Body of pancreas (tissue), 4 donors: ENCODE measurements around the gene CDCA4. TPM values are rescaled to one million over a fixed set of nuclear protein-coding genes. Genes with fewer than 3 reads are reported as not detected.
A peak's percentile ranks its signal among the peaks of the same experiment; 100 is the strongest.

Experiments
- ATAC-seq: fragments of 150-250 bp; one replicate; pipeline ENCODE4 v1.9.1; 2016
- DNase-seq, 4 donors: peaks; one replicate each; pipeline ENCODE4 v3.0.0-alpha.2; 2019
- H3K27ac ChIP-seq, 4 donors: fragments of 200-600 bp; sonication (generic); 1 replicate in 3 of 4; 2 replicates in 1 of 4; pipeline versions ENCODE4 v1.5.1 to v1.6.1; 2016 to 2019; ENCODE audit warnings: mild to moderate bottlenecking in 1 of 4, mixed read lengths in 1 of 4, moderate library complexity in 1 of 4
- H3K27me3 ChIP-seq, 2 donors: fragments of 200-600 bp; sonication (generic); one replicate each; pipeline ENCODE4 v1.6.0; 2016; ENCODE audit warnings: mild to moderate bottlenecking in 1 of 2
- H3K36me3 ChIP-seq, 2 donors: fragments of 200-600 bp; sonication (generic); replicated peaks in 1 of 2; 2 replicates each; pipeline ENCODE4 v1.5.1; 2016; ENCODE audit warnings: low read depth in 2 of 2; ENCODE audit not compliant: insufficient read depth in 1 of 2
- H3K4me1 ChIP-seq: fragments of 200-600 bp; sonication (generic); one replicate; pipeline ENCODE4 v1.6.0; 2016
- H3K4me3 ChIP-seq, 2 donors: fragments of 200-600 bp; sonication (generic); 1 replicate in 1 of 2; 2 replicates in 1 of 2; pipeline ENCODE4 v1.5.1; 2016 to 2019
- H3K9me3 ChIP-seq, 3 donors: fragments of 200-600 bp; sonication (generic); 1 replicate in 2 of 3; 2 replicates in 1 of 3; pipeline ENCODE4 v1.5.1; 2016
- POLR2A ChIP-seq, 3 donors: fragments of 450-650 bp; IDR thresholded peaks; one replicate each; pipeline ENCODE4 v1.6.1; 2016; ENCODE audit warnings: antibody characterized with exemption in 3 of 3, mild to moderate bottlenecking in 2 of 3
- WGBS, 2 donors: methylation state at CpG; one replicate each; pipeline ENCODE4 v1.1.5; 2017; 5-methylcytosine and 5-hydroxymethylcytosine counted together
- intact Hi-C: fragments of 100-400 bp; cut with DNase I; formaldehyde crosslinking; loops from one replicate; pipeline ENCODE4 v1.15.1; 2023
- total RNA-seq, 2 donors: library from RNA; depleted of rRNA; stranded (reverse); fragments of >200 nt; gene quantifications; one replicate each; pipeline ENCODE4 v1.1.0, GENCODE V29; 2016
- TF ChIP-seq, protein P1 (sequence below), 7 experiments: fragments of 450-650 bp in 4 of 7; fragments of 200-600 bp in 3 of 7; sonication (generic) in 3 of 7; IDR thresholded peaks; one replicate each; pipeline ENCODE4 v1.5.1; 2016 to 2019; ENCODE audit warnings: antibody characterized with exemption in 7 of 7

Gene CDCA4
- total RNA-seq, 2 donors from 2014 or later = 2.6 to 4.7 TPM

DNA sequence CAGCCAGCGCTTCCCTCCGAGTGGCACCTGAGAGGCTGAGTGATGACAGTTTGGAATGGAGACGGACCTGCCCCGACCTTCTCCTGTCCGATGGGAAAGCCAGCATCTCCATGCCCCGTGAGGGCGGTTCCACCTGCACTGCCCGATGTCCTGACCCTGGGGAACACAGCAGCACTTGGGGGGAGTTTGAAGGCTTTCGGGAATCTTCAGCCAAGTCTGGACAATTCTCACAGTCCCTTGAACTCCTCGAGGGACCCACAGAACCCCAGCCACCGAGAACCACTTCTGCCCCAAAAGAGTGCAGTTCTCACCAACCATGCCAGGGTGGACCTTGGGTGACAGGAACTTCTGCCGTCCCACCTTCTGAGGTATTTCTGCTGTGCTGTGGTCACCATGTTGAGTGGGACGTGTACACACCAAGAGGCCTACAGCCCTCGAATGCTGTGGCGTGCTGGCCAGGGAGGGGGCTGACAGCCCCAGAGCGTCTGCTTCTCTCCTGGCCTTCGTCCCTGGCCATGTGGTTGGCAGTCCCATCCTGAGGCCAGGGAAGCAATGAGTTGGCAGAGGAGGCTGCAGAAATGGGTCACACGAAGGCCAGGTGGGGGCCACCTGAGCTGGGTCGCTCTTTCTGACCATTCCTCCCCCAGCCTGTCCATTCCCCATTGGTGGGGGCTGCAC lies 34.3 kb downstream of the CDCA4 start:
- WGBS, 2 donors = 50% methylated on average over 2 to 19 of the region's 19 CpGs
- intact Hi-C loops = no loop called here
- H3K4me1 ChIP-seq = peaks cover 14% of the 10 kb centered on the region
- peak overlapping the region in 2 of 4 donors; percentile 59 to 76 for H3K27ac ChIP-seq
- no peaks in the 10 kb centered on the region for H3K27me3 ChIP-seq
- no peak for ATAC-seq
- TF ChIP-seq, protein P1, sequence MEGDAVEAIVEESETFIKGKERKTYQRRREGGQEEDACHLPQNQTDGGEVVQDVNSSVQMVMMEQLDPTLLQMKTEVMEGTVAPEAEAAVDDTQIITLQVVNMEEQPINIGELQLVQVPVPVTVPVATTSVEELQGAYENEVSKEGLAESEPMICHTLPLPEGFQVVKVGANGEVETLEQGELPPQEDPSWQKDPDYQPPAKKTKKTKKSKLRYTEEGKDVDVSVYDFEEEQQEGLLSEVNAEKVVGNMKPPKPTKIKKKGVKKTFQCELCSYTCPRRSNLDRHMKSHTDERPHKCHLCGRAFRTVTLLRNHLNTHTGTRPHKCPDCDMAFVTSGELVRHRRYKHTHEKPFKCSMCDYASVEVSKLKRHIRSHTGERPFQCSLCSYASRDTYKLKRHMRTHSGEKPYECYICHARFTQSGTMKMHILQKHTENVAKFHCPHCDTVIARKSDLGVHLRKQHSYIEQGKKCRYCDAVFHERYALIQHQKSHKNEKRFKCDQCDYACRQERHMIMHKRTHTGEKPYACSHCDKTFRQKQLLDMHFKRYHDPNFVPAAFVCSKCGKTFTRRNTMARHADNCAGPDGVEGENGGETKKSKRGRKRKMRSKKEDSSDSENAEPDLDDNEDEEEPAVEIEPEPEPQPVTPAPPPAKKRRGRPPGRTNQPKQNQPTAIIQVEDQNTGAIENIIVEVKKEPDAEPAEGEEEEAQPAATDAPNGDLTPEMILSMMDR (IDR thresholded peaks at IDR 0.05) = no peak
- TF ChIP-seq POLR2A (IDR thresholded peaks at IDR 0.05) = no peak
- no peak for DNase-seq
- H3K4me3 ChIP-seq = peak overlapping the region; percentile 73 to 95
- H3K9me3 ChIP-seq = no peaks in the 10 kb centered on the region
- no peaks in the 10 kb centered on the region for H3K36me3 ChIP-seq

DNA sequence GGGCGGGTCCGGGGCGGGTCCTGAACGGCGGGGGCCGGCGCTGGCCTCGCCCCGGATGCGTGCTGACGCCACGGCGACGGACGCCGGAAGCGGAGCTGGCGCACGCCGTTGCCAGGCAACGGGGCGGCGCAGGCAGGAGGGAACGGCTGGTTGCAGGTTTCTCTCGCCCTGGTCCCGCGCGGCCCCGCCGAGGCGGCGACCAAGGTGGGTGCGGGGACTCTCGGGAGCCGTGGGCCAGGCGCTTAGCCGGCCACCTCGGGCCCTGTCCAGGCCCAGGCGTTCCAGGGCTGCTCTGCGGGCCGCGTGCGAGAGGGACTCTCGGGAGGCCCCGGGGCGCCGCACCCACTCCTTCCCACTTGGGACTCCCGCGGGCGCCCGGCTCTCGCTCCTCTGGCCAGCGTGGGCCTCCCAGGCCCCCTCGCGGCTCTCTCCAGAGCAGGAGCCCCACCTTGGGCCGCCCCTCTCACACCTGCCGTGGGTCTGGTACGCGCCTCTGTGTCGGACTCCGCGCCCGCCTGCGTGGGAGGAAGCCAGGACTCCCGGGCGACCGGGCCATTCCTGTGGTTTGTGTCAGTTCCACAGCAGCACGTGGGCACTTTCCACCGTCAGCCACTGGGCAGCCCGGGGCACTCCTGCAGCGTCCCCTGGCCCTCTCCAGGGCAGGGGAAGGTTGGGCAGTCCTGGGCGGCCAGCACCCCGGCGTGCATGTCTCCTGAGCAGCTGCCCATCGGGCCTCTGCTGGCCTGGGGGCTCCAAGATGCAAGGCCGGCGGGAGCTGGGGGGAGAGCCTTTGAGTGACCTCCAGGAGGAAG lies 35.0 kb downstream of the CDCA4 start, which contains the start of gene CLBA1:
CLBA1 (plus strand) TSS at position 114 of the 812 bp plus-strand sequence; CDS start at position 758, 644 bp downstream.
- ATAC-seq (peak; percentile 93), DNase-seq (peak; percentile 89 to 92 (median 90))
- H3K36me3 ChIP-seq = no peaks in the 10 kb centered on the region
- WGBS, 2 donors = 1% methylated on average over 59 of the region's 77 CpGs; no CpG with 5 or more reads in 1 of the 2 donors
- H3K4me3 ChIP-seq = peak within 1 kb of the TSS; percentile 73 to 95
- peak within 1 kb of the TSS; percentile 59 to 82 (median 68) for H3K27ac ChIP-seq
- H3K9me3 ChIP-seq = no peaks in the 10 kb centered on the region
- TF ChIP-seq, protein P1 (IDR thresholded peaks at IDR 0.05) = no peak
- TF ChIP-seq POLR2A (IDR thresholded peaks at IDR 0.05) = peak; percentile 17 to 63 (median 56)
- intact Hi-C loops = no loop called here
- H3K4me1 ChIP-seq = peaks cover 14% of the 10 kb centered on the region
- H3K27me3 ChIP-seq = no peaks in the 10 kb centered on the region

DNA sequence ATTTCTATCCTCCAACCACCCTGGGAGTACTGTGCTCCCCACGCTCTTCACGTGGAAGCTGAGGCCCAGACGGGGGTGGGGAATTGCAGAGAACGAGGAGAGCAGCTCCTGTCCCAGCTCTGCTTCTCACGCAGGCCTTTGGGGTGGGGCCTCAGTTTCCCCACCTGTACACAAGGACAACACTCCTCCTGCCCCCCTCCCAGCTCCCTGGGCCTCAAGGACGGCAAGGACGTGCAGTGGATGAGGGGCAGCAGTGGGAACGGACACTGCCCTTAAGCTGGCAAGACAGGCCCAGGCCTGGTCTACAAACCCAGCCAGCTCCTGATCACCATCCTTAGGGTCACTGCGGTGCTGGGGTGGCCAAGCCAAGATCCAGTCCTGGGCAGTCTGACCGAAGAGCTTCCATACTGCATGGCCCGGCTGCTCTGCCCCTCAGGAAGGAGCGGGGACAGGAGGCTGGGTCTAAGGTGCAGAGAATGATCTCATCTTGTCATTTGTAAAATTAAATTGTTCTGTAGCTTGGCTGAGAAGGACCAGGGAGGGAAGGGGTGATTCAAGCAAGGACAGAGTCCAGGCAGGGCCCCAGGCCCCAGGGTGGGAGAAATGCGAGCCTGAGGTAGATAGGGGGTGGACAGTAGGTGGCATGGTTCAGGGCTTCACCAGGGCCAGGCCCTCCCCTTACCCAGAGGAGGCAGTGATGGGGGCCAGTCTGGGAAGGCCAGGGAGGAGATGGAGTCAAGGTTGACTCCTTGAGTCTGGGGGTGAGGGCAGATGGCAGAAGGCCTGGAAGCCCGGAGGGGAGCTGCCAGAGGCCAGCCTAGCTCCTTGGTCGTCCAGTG lies 36.6 kb downstream of the CDCA4 start:
- DNase-seq (no peak), ATAC-seq (no peak)
- Histone ChIP-seq H3K4me1 (peaks cover 30% of the 10 kb centered on the region), H3K27ac (no peak overlapping the region), H3K4me3 (no peak overlapping the region), H3K9me3 (no peaks in the 10 kb centered on the region), H3K36me3 (no peaks in the 10 kb centered on the region), H3K27me3 (no peaks in the 10 kb centered on the region)
- intact Hi-C loops = no loop called here
- TF ChIP-seq, protein P1 (IDR thresholded peaks at IDR 0.05) = no peak
- TF ChIP-seq POLR2A (IDR thresholded peaks at IDR 0.05) = no peak
- 81 to 86% methylated on average over 9 to 14 of the region's 15 CpGs for WGBS, 2 donors

DNA sequence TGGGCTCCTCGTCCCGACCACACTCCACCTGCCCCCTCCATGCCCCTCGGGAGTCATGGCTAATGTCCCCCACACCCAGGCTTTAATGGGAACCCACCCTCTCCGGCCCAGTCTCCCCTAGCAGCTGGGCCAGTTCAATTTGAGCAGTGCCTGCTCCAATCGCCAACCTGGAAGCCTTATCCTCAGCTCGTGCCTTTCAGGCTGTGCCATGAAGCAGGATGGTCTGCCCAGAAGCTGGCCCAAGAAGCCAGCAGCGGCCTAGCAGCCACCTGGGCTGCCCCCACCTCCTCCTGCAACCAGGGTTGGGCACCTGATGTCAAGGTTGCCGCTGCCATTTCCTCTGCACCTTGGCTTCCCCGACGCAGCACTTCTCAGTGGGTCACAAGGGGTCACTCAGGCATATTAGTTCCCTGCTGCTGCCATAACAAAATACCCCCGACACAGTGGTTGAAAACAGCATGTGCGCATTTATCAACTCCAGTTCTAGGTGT lies 37.6 kb downstream of the CDCA4 start:
- Histone ChIP-seq H3K36me3 (no peaks in the 10 kb centered on the region), H3K27ac (no peak overlapping the region), H3K27me3 (no peaks in the 10 kb centered on the region), H3K4me3 (no peak overlapping the region), H3K4me1 (peaks cover 40% of the 10 kb centered on the region), H3K9me3 (no peaks in the 10 kb centered on the region)
- intact Hi-C loops = no loop called here
- WGBS, 2 donors = 75 to 82% methylated on average over 4 to 12 of the region's 12 CpGs
- DNase-seq = no peak
- ATAC-seq = no peak
- TF ChIP-seq, protein P1 (IDR thresholded peaks at IDR 0.05) = no peak
- TF ChIP-seq POLR2A (IDR thresholded peaks at IDR 0.05) = no peak
